HG03342 (cell line): Measurements from ENCODE around the gene SLC4A7.

Experiments
- ATAC-seq: cut with Tn5 transposase; IDR thresholded peaks from one replicate; pipeline ENCODE4 v1.9.1; 2021; ENCODE audit warnings: mild to moderate bottlenecking, moderate library complexity; ENCODE audit not compliant: unreplicated experiment

Gene SLC4A7

DNA sequence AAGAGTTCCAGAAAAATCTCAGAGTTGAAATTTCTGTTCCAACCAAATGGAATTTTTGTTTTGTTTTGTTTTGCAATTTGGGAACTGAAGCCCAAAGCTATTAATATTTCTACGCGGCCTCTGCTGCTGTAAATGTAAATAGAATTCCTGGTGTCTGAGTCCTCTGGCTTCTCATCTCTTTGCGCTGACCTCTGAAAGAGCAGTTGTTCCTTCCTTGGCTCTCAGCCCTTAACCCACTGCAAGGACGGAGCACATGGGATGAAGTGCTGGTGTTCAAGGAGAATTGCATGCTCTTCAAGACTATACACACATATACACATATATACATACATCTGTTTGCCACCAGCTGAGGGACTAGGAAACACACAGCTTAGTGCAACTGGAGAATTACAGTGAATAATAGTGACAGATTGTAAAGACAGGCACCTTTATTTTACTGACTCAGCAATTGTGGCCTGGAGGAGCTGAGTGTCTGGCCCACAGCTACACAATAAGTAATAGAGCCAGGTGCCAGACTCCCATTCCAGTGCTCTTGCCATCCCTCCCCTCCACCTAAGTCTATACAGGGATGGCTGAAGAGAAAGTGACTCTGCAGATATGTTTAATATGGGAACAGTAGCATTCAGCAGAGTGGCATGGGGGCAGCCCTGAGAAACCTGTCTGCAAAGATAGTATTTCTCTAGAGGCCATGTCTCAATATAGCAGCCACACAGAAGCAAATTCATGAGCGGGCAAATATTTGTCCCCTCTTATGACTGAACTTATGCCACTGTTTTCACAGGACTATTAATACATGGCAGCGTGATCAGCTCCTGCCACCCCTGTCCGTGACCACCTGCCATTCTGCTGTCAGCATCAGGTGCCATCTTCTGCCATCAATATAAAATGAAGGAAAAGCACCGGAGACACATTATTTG lies 157.3 kb downstream of the SLC4A7 start:
- no peak for ATAC-seq

DNA sequence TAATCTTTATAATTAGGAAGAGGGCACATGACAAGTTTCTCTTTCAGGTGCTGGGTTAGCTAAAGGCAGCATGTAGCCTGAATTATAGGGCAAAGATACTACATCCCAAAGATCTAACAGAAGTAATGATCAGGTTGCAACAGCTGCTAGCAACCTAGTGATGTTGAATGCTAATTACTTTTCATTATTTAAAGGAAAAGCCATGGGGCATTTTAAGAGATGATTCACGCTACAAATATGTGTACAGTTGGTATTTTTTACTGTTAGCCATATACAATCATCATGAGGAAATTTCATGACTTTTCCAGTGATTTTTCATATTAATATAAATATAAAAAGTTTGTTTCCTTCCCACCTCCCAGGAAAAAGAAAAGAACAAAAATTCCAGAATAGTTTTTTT lies 158.0 kb downstream of the SLC4A7 start:
- ATAC-seq, result no peak

DNA sequence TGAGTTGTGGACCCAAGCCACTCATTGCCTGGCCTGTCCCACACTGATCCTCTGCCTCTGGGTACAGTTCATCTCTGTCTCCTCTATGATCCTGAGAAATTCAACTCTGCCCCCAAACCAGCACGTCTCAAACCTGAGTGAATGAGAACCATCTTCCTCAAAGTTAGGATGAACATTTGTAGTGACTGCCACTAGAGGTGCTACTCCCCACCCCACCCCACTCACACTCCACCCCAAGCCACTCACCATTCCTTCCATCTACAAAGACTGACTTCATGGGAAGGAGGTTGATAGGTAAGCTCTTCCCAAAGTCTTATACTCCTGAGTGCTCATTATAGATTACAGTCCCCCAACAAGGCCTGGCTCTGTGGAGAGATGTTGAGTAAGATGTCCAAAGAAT lies 158.8 kb downstream of the SLC4A7 start:
- no peak for ATAC-seq

GRCh38 chr3:27324686-27325085 lies 159.5 kb downstream of the SLC4A7 start:
- ATAC-seq, result no peak

DNA sequence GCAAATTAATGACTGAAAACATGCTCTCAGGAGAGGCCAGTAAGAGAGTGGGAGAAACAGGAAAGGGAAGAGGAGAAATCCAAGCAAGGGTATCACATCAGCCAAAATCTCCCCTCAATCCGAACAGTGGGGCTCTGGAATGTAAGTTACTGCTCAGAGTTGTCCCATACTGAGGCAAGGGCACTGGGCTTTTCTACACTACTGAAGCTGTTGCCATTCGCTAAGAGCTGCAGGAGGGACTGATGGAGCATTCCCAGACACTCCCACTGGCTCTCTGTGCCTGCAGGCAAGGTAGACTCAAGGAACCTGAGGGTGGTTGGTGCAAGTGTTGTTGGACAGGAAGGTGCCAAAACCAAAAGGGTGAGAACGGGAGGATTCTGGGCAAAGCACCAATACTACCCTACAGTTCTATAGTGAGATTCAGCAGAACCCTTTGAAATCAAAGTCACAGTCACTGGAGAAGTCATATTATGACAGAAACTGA lies 161.1 kb downstream of the SLC4A7 start:
- ATAC-seq, result no peak
